Panc1 (cell line): Measurements from ENCODE around the gene DAPK2. TPM values are rescaled to one million over a fixed set of nuclear protein-coding genes. Genes with fewer than 3 reads are reported as not detected.
A peak's percentile ranks its signal among the peaks of the same experiment; 100 is the strongest.

ENCODE experiments used
- ATAC-seq: fragments of 200-7000 bp; cut with Tn5 transposase; 2 replicates; pipeline ENCODE4 v1.9.1; 2020; ENCODE audit warnings: mild to moderate bottlenecking, moderate library complexity
- BruUV-seq: library from RNA; stranded (reverse); fragments of 400-500 nt; replicated peaks from 2 replicates; lab custom pipeline; 2021; lab: Mats Ljungman, UMichigan
- CTCF ChIA-PET: fragments of 300-600 bp; sonication (Branson Sonifier 250); formaldehyde crosslinking; loops from one replicate; lab custom pipeline; 2022; ENCODE audit warnings: antibody characterized with exemption; lab: Charles Lee
- POLR2A ChIA-PET: fragments of 300-600 bp; sonication (Branson Sonifier 250); formaldehyde crosslinking; loops from one replicate; lab custom pipeline; 2022; ENCODE audit warnings: antibody characterized with exemption; lab: Charles Lee
- DNase-seq: peaks from one replicate; pipeline ENCODE4 v3.0.0-alpha.2; 2010; ENCODE audit warnings: low read depth, low spot score
- H3K27ac ChIP-seq: 2 replicates; pipeline ENCODE4 v1.5.1; 2011; ENCODE audit warnings: mild to moderate bottlenecking, low read length, inconsistent platforms
- H3K27me3 ChIP-seq: fragments of 200-500 bp; sonication (Bioruptor generic); 2 replicates; pipeline ENCODE4 v1.6.0; 2014; ENCODE audit warnings: low read length, inconsistent platforms; ENCODE audit not compliant: control insufficient read depth, insufficient read depth
- H3K36me3 ChIP-seq: fragments of 200-500 bp; sonication (Bioruptor generic); 2 replicates; pipeline ENCODE4 v1.5.1; 2014; ENCODE audit warnings: inconsistent platforms, mild to moderate bottlenecking, low read length, moderate library complexity; ENCODE audit not compliant: control insufficient read depth, insufficient read depth
- H3K4me1 ChIP-seq: 2 replicates; pipeline ENCODE4 v1.5.1; 2011; ENCODE audit warnings: inconsistent platforms, mild to moderate bottlenecking, low read length, moderate library complexity; ENCODE audit not compliant: control insufficient read depth, insufficient read depth
- H3K4me3 ChIP-seq, 2 experiments: 2 replicates each; pipeline ENCODE4 v1.5.1; 2011 to 2012; ENCODE audit warnings: low read depth in 2 of 2, low read length in 2 of 2, mild to moderate bottlenecking in 2 of 2, inconsistent platforms in 1 of 2, moderate library complexity in 1 of 2
- H3K9me3 ChIP-seq: fragments of 200-500 bp; sonication (Bioruptor generic); 2 replicates; pipeline ENCODE4 v1.5.1; 2014; ENCODE audit warnings: low read depth, mild to moderate bottlenecking, inconsistent platforms, low read length, moderate library complexity; ENCODE audit not compliant: control insufficient read depth, insufficient read depth
- POLR2AphosphoS5 ChIP-seq: IDR thresholded peaks from 2 replicates; pipeline ENCODE4 v1.6.1; 2012; ENCODE audit warnings: mild to moderate bottlenecking, low read depth, low read length, moderate library complexity
- SIN3A ChIP-seq: IDR thresholded peaks from 2 replicates; pipeline ENCODE4 v1.6.1; 2012; ENCODE audit warnings: low read depth, mild to moderate bottlenecking, low read length, moderate library complexity, borderline replicate concordance; ENCODE audit not compliant: insufficient read depth
- TCF7L2 ChIP-seq: IDR thresholded peaks from 2 replicates; pipeline ENCODE4 v1.6.1; 2011; ENCODE audit warnings: mild to moderate bottlenecking, low read depth, low read length, inconsistent platforms
- in situ Hi-C: cut with HindIII; loops from 2 replicates; pipeline ENCODE4 v1.10.0; 2016; ENCODE audit warnings: low sequenced_read_pairs, low pct_unique_long_range_greater_than_20kb
- intact Hi-C: fragments of 100-400 bp; cut with micrococcal nuclease; formaldehyde crosslinking; loops from one replicate; pipeline ENCODE4 v1.10.0; 2022; ENCODE audit not compliant: unreplicated experiment
- total RNA-seq: library from RNA; stranded (reverse); gene quantifications from one replicate; pipeline ENCODE4 v1.2.1, GENCODE V29; 2021; ENCODE audit not compliant: unreplicated experiment
- TF ChIP-seq, protein P1 (sequence below): fragments of 450-650 bp; IDR thresholded peaks from 2 replicates; pipeline ENCODE4 v1.5.1; 2017; ENCODE audit warnings: mild to moderate bottlenecking
- TF ChIP-seq, protein P2 (sequence below), 2 experiments: IDR thresholded peaks; 2 replicates each; pipeline ENCODE4 v1.6.1; 2011 to 2012; ENCODE audit warnings: low read depth in 2 of 2, control low read depth in 1 of 2, low read length in 1 of 2, mild to moderate bottlenecking in 1 of 2, moderate library complexity in 1 of 2; ENCODE audit not compliant: insufficient read depth in 1 of 2

DAPK2 gene
- total RNA-seq, 1 experiment from 2014 or later = 10.2 TPM

- peak; percentile 92 for ATAC-seq
- no peaks in the 10 kb centered on the region for H3K27me3 ChIP-seq
- peak; percentile 99 for DNase-seq
- peak within 1 kb of the TSS; percentile 99 for H3K27ac ChIP-seq
- peak within 1 kb of the TSS; percentile 92 to 97 for H3K4me3 ChIP-seq
- ChIA-PET POLR2A (interaction anchor here (0.5 to 0.8 kb wide), 5 partner anchors 11 to 706 kb away, joined by 3 to 9 read pairs (median 4); no protein-coding TSS in a partner anchor), CTCF (interaction anchor here (0.6 to 1.6 kb wide), 3 partner anchors 59 to 1787 kb away, joined by 3 to 12 read pairs (median 10); no protein-coding TSS in a partner anchor)
- TF ChIP-seq SIN3A = peak; percentile 70; the same call in 1 of the 2 replicates
- peak; percentile 94 for TF ChIP-seq TCF7L2
- TF ChIP-seq POLR2AphosphoS5 = peak; percentile 54
- TF ChIP-seq, protein P1, sequence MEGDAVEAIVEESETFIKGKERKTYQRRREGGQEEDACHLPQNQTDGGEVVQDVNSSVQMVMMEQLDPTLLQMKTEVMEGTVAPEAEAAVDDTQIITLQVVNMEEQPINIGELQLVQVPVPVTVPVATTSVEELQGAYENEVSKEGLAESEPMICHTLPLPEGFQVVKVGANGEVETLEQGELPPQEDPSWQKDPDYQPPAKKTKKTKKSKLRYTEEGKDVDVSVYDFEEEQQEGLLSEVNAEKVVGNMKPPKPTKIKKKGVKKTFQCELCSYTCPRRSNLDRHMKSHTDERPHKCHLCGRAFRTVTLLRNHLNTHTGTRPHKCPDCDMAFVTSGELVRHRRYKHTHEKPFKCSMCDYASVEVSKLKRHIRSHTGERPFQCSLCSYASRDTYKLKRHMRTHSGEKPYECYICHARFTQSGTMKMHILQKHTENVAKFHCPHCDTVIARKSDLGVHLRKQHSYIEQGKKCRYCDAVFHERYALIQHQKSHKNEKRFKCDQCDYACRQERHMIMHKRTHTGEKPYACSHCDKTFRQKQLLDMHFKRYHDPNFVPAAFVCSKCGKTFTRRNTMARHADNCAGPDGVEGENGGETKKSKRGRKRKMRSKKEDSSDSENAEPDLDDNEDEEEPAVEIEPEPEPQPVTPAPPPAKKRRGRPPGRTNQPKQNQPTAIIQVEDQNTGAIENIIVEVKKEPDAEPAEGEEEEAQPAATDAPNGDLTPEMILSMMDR = no peak
- peaks cover 32% of the 10 kb centered on the region for H3K4me1 ChIP-seq
- H3K9me3 ChIP-seq = no peaks in the 10 kb centered on the region
- intact Hi-C loops (no loop called here), in situ Hi-C loops (no loop called here)
- H3K36me3 ChIP-seq = peaks cover 3% of the 10 kb centered on the region; the same call in 1 of the 2 replicates
- BruUV-seq = no TSS peak
Observed at GRCh38 chr15:64093627-64094417, 47.5 kb upstream of the DAPK2 start, which contains the start of gene CIAO2A. Gene CIAO2A (minus strand): TSS chr15:64093838. CDS start chr15:64093768, 70 bp downstream.

- Histone ChIP-seq H3K4me1 (peaks cover 29% of the 10 kb centered on the region), H3K27ac (peak overlapping the region; percentile 99), H3K36me3 (peaks cover 3% of the 10 kb centered on the region), H3K9me3 (no peaks in the 10 kb centered on the region), H3K27me3 (no peaks in the 10 kb centered on the region), H3K4me3 (peak overlapping the region; percentile 92 to 97)
- DNase-seq = no peak
- in situ Hi-C loops (no loop called here), intact Hi-C loops (no loop called here)
- no peak for TF ChIP-seq SIN3A
- TF ChIP-seq TCF7L2 = no peak
- TF ChIP-seq, protein P1 = no peak
- TF ChIP-seq, protein P2, sequence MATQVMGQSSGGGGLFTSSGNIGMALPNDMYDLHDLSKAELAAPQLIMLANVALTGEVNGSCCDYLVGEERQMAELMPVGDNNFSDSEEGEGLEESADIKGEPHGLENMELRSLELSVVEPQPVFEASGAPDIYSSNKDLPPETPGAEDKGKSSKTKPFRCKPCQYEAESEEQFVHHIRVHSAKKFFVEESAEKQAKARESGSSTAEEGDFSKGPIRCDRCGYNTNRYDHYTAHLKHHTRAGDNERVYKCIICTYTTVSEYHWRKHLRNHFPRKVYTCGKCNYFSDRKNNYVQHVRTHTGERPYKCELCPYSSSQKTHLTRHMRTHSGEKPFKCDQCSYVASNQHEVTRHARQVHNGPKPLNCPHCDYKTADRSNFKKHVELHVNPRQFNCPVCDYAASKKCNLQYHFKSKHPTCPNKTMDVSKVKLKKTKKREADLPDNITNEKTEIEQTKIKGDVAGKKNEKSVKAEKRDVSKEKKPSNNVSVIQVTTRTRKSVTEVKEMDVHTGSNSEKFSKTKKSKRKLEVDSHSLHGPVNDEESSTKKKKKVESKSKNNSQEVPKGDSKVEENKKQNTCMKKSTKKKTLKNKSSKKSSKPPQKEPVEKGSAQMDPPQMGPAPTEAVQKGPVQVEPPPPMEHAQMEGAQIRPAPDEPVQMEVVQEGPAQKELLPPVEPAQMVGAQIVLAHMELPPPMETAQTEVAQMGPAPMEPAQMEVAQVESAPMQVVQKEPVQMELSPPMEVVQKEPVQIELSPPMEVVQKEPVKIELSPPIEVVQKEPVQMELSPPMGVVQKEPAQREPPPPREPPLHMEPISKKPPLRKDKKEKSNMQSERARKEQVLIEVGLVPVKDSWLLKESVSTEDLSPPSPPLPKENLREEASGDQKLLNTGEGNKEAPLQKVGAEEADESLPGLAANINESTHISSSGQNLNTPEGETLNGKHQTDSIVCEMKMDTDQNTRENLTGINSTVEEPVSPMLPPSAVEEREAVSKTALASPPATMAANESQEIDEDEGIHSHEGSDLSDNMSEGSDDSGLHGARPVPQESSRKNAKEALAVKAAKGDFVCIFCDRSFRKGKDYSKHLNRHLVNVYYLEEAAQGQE (IDR thresholded peaks at IDR 0.05; ENCODE audit: insufficient read depth in 1 of 2, low read depth in 2 of 2, low read length in 1 of 2) = no peak
- TF ChIP-seq POLR2AphosphoS5 = no peak
- TSS peak; percentile 75 for BruUV-seq
- CTCF ChIA-PET = interaction anchor here (0.6 to 1.6 kb wide), 2 partner anchors 60 to 1786 kb away, joined by 3 to 10 read pairs; no protein-coding TSS in a partner anchor
- peak; percentile 10 for ATAC-seq
- POLR2A ChIA-PET = interaction anchor here (0.6 to 0.8 kb wide), 4 partner anchors 18 to 707 kb away, joined by 3 to 9 read pairs (median 6); no protein-coding TSS in a partner anchor
Observed at GRCh38 chr15:64092864-64093626, 46.8 kb upstream of the DAPK2 start.
